Suprapubic skin (tissue), 4 donors: ENCODE measurements around the gene RNF180. TPM values are rescaled to one million over a fixed set of nuclear protein-coding genes. Genes with fewer than 3 reads are reported as not detected.

ENCODE experiments used
- DNase-seq, 2 donors: peaks; one replicate each; pipeline ENCODE4 v3.0.0-alpha.2; 2019; ENCODE audit warnings: low spot score in 2 of 2
- H3K27ac ChIP-seq: fragments of 200-600 bp; sonication (generic); one replicate; pipeline ENCODE4 v1.5.1; 2019
- H3K27me3 ChIP-seq: fragments of 200-600 bp; sonication (generic); one replicate; pipeline ENCODE4 v1.5.1; 2019
- H3K36me3 ChIP-seq: fragments of 200-600 bp; sonication (generic); one replicate; pipeline ENCODE4 v1.5.1; 2019
- H3K4me1 ChIP-seq: fragments of 200-600 bp; sonication (generic); one replicate; pipeline ENCODE4 v1.5.1; 2019
- H3K4me3 ChIP-seq: fragments of 200-600 bp; sonication (generic); one replicate; pipeline ENCODE4 v1.5.1; 2019; ENCODE audit warnings: mild to moderate bottlenecking
- H3K9me3 ChIP-seq: fragments of 200-600 bp; sonication (generic); one replicate; pipeline ENCODE4 v1.5.1; 2019
- EP300 ChIP-seq: sonication (generic); formaldehyde crosslinking; IDR thresholded peaks from one replicate; pipeline ENCODE4 v1.6.1; 2017; ENCODE audit warnings: antibody characterized with exemption
- POLR2A ChIP-seq, 2 donors: fragments of 450-650 bp; IDR thresholded peaks; one replicate each; pipeline ENCODE4 v1.6.1; 2017; ENCODE audit warnings: antibody characterized with exemption in 2 of 2, mild to moderate bottlenecking in 2 of 2, moderate library complexity in 2 of 2
- POLR2AphosphoS5 ChIP-seq, 3 donors: sonication (generic); formaldehyde crosslinking; IDR thresholded peaks; one replicate each; pipeline ENCODE4 v1.6.1; 2017; ENCODE audit warnings: antibody characterized with exemption in 3 of 3
- WGBS: methylation state at CpG from one replicate; pipeline ENCODE4 v1.1.5; 2018; 5-methylcytosine and 5-hydroxymethylcytosine counted together
- total RNA-seq, 4 donors: library from RNA; depleted of rRNA; stranded (reverse); fragments of >200 nt; gene quantifications; one replicate each; pipeline ENCODE4 v1.1.0, GENCODE V29; 2016
- TF ChIP-seq, protein P1 (sequence below), 2 donors: fragments of 200-600 bp in 1 of 2; fragments of 450-650 bp in 1 of 2; sonication (generic) in 1 of 2; IDR thresholded peaks; one replicate each; pipeline ENCODE4 v1.5.1; 2016 to 2019; ENCODE audit warnings: antibody characterized with exemption in 2 of 2, mild to moderate bottlenecking in 1 of 2, moderate library complexity in 1 of 2

The RNF180 gene
- total RNA-seq, 4 donors from 2014 or later: 11.3 to 20.9 (median 17.0) TPM

DNA sequence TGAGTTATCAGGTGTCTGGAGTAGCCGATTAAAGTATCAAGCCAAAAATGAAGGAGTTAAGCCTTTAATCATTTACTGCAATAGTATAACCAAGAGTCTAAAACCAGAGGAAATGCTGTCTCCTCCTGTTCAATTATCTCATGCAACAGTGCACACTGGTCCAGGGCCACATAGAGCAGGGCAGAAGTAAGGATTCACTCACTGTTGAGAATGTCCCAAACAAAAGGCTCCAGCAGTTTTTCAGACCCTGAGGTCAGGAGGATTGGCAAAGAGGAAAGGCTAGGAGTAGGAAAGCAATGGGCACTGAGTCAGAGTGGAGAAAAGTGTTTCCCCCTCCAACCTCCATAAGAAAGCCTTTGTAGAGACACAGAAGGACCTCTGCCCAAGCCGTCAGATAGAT, 168.2 kb downstream of the RNF180 start:
- Histone ChIP-seq H3K9me3 (no peaks in the 10 kb centered on the region), H3K27me3 (no peaks in the 10 kb centered on the region), H3K4me1 (peaks cover 4% of the 10 kb centered on the region), H3K36me3 (peaks cover 18% of the 10 kb centered on the region), H3K27ac (no peak overlapping the region), H3K4me3 (no peak overlapping the region)
- no peak for DNase-seq
- TF ChIP-seq POLR2AphosphoS5 (IDR thresholded peaks at IDR 0.05): no peak
- TF ChIP-seq POLR2A (IDR thresholded peaks at IDR 0.05): no peak
- no peak for TF ChIP-seq EP300
- TF ChIP-seq, protein P1, sequence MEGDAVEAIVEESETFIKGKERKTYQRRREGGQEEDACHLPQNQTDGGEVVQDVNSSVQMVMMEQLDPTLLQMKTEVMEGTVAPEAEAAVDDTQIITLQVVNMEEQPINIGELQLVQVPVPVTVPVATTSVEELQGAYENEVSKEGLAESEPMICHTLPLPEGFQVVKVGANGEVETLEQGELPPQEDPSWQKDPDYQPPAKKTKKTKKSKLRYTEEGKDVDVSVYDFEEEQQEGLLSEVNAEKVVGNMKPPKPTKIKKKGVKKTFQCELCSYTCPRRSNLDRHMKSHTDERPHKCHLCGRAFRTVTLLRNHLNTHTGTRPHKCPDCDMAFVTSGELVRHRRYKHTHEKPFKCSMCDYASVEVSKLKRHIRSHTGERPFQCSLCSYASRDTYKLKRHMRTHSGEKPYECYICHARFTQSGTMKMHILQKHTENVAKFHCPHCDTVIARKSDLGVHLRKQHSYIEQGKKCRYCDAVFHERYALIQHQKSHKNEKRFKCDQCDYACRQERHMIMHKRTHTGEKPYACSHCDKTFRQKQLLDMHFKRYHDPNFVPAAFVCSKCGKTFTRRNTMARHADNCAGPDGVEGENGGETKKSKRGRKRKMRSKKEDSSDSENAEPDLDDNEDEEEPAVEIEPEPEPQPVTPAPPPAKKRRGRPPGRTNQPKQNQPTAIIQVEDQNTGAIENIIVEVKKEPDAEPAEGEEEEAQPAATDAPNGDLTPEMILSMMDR (IDR thresholded peaks at IDR 0.05): no peak
- 98% methylated on average over 2 of the region's 2 CpGs for WGBS

DNA sequence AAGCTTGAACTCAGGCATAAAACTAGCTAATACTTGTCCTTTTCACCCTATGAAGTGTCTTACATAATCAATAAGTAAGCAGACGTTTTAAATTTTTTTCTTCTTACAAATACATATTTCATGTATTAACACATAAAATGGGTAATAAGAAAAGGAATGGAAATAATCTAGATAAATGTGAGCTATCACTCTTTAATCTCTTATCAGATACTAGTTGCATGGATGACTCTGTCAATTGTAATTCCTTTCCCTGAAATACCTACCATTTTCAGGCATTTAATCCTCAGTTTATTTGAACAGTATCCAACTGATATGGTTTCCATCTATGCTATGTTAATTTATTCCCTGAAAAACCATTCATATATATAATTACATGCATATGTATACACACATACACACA, 174.1 kb downstream of the RNF180 start:
- H3K27ac ChIP-seq: no peak overlapping the region
- H3K27me3 ChIP-seq: no peaks in the 10 kb centered on the region
- TF ChIP-seq POLR2A (IDR thresholded peaks at IDR 0.05) (no peak), POLR2AphosphoS5 (IDR thresholded peaks at IDR 0.05) (no peak), EP300 (no peak)
- TF ChIP-seq, protein P1 (IDR thresholded peaks at IDR 0.05): no peak
- no peaks in the 10 kb centered on the region for H3K4me1 ChIP-seq
- H3K4me3 ChIP-seq: no peak overlapping the region
- 21% methylated on average over 1 of the region's 1 CpG for WGBS
- no peaks in the 10 kb centered on the region for H3K9me3 ChIP-seq
- no peaks in the 10 kb centered on the region for H3K36me3 ChIP-seq
- no peak for DNase-seq

DNA sequence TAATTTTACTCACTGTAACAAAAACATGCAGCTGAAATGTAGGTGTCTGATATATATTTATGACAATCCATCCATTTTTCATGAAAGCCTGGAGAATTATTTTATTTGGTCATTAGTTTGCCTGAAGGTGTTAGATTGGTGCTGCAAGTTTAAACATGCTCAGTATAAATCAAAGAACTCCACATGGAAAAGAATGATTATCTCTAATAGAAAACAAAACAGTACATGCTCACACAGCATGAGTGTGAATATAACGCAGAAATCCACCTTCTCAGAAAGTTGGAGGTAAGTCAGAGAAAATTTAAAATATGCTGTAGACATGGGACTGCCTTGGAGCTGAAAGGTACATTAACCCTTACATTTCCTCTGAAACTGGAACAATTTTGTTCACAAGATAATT, 174.7 kb downstream of the RNF180 start:
- WGBS: 55% methylated on average over 1 of the region's 1 CpG
- Histone ChIP-seq H3K9me3 (no peaks in the 10 kb centered on the region), H3K36me3 (no peaks in the 10 kb centered on the region), H3K4me1 (no peaks in the 10 kb centered on the region), H3K27me3 (no peaks in the 10 kb centered on the region), H3K4me3 (no peak overlapping the region), H3K27ac (no peak overlapping the region)
- TF ChIP-seq POLR2AphosphoS5 (IDR thresholded peaks at IDR 0.05) (no peak), EP300 (no peak)
- DNase-seq: no peak

DNA sequence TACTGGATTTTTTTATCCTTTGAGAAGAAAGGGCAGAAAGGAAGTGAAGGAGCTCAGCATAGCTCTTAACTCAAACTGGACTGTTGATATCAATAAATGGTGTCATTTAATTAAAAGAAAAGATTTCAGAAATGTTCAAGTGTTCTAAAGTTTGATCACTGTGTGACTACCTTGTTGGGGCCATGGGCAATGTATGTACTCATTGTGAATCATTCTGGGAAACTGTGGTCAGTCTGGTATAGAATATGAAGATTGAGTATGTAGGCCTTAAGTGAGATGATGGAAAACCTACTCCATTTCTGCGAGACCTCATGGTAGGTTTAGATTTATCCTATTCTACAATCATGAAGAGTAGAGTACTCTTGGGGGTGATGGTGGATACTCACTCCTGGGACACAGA, 175.7 kb downstream of the RNF180 start:
- no peak overlapping the region for H3K4me3 ChIP-seq
- 92% methylated on average over 1 of the region's 1 CpG for WGBS
- H3K27ac ChIP-seq: no peak overlapping the region
- H3K27me3 ChIP-seq: no peaks in the 10 kb centered on the region
- TF ChIP-seq POLR2AphosphoS5 (IDR thresholded peaks at IDR 0.05): no peak
- TF ChIP-seq, protein P1 (IDR thresholded peaks at IDR 0.05): no peak
- no peak for TF ChIP-seq POLR2A (IDR thresholded peaks at IDR 0.05)
- no peak for TF ChIP-seq EP300
- no peak for DNase-seq
- H3K4me1 ChIP-seq: no peaks in the 10 kb centered on the region
- H3K36me3 ChIP-seq: no peaks in the 10 kb centered on the region
- H3K9me3 ChIP-seq: no peaks in the 10 kb centered on the region

DNA sequence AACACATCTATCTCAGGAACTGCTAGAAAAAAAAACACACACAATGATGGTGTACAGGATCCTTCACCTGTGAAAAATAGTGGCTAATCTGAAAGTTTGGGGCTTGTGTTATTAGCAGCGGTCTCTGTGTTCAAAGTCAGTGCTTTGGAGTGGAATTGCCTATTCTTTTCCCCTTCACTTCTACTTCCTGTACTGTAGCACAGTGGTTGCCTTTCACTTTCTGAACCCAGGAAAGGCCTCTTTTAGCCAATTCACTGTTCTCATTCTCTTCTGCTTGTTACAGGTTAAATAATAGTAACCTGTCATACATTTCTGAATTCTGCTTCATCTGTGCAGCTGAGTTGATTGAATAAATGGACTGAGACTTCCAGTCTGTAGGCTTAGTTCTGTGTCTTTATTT, 178.9 kb downstream of the RNF180 start:
- Histone ChIP-seq H3K4me1 (no peaks in the 10 kb centered on the region), H3K27me3 (no peaks in the 10 kb centered on the region), H3K27ac (no peak overlapping the region), H3K9me3 (no peaks in the 10 kb centered on the region), H3K4me3 (no peak overlapping the region), H3K36me3 (no peaks in the 10 kb centered on the region)
- 81% methylated on average over 1 of the region's 1 CpG for WGBS
- TF ChIP-seq, protein P1 (IDR thresholded peaks at IDR 0.05): no peak
- TF ChIP-seq EP300 (no peak), POLR2AphosphoS5 (IDR thresholded peaks at IDR 0.05) (no peak), POLR2A (IDR thresholded peaks at IDR 0.05) (no peak)
- no peak for DNase-seq

DNA sequence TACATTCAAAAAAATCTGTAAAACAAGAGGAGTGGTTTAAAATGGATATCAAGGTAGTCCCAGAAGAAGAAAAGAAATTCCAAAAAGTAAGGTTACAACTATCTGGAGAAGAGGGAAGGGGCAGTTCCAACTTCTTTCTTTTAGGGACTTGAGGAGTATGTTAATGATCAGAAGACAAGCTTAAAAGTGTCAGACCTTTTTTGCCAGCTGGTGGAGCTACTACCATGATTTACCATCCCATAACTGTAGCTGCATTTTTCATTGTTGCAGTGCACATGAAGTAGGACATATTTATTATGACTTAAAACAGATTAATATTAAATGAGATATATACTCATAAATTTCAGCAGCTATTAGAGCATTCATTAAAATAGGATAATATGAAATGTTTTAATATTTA, 181.7 kb downstream of the RNF180 start:
- DNase-seq: no peak
- H3K4me3 ChIP-seq: no peak overlapping the region
- H3K27me3 ChIP-seq: no peaks in the 10 kb centered on the region
- no peaks in the 10 kb centered on the region for H3K9me3 ChIP-seq
- TF ChIP-seq, protein P1 (IDR thresholded peaks at IDR 0.05): no peak
- TF ChIP-seq POLR2A (IDR thresholded peaks at IDR 0.05): no peak
- H3K36me3 ChIP-seq: no peaks in the 10 kb centered on the region
- no peak overlapping the region for H3K27ac ChIP-seq
- H3K4me1 ChIP-seq: no peaks in the 10 kb centered on the region
